H9 (cell line): ENCODE data around the gene ARID1B. TPM values are rescaled to one million over a fixed set of nuclear protein-coding genes. Genes with fewer than 3 reads are reported as not detected.
A peak's percentile ranks its signal among the peaks of the same experiment; 100 is the strongest.

Source experiments
- DNase-seq: peaks from one replicate; pipeline ENCODE4 v3.0.0-alpha.2; 2017
- H2AFZ ChIP-seq: one replicate; pipeline ENCODE4 v1.6.1; 2013; ENCODE audit warnings: mild to moderate bottlenecking, low read length, control low read depth, moderate library complexity
- H2AK5ac ChIP-seq: 2 replicates; pipeline ENCODE4 v1.6.1; 2013; ENCODE audit warnings: low read length, control low read depth, mixed read lengths; ENCODE audit not compliant: insufficient read length
- H2BK120ac ChIP-seq: one replicate; pipeline ENCODE4 v1.6.1; 2013; ENCODE audit warnings: low read depth, mild to moderate bottlenecking, low read length, control low read depth, inconsistent platforms; ENCODE audit not compliant: poor library complexity, severe bottlenecking
- H2BK12ac ChIP-seq: 2 replicates; pipeline ENCODE4 v1.6.1; 2013; ENCODE audit warnings: low read length, control low read depth, mixed read lengths, low read depth; ENCODE audit not compliant: insufficient read length
- H2BK15ac ChIP-seq: 2 replicates; pipeline ENCODE4 v1.6.1; 2013; ENCODE audit warnings: low read depth, low read length, control low read depth
- H2BK20ac ChIP-seq: one replicate; pipeline ENCODE4 v1.6.1; 2013; ENCODE audit warnings: low read depth, mild to moderate bottlenecking, low read length, control low read depth, inconsistent platforms; ENCODE audit not compliant: poor library complexity, severe bottlenecking
- H2BK5ac ChIP-seq: 2 replicates; pipeline ENCODE4 v1.6.1; 2013; ENCODE audit warnings: low read length, control low read depth, mixed read lengths; ENCODE audit not compliant: insufficient read length
- H3K14ac ChIP-seq: 2 replicates; pipeline ENCODE4 v1.6.1; 2013; ENCODE audit warnings: low read length, control low read depth; ENCODE audit not compliant: insufficient read depth
- H3K18ac ChIP-seq: 2 replicates; pipeline ENCODE4 v1.6.1; 2013; ENCODE audit warnings: low read depth, mild to moderate bottlenecking, mixed read lengths, low read length, control low read depth; ENCODE audit not compliant: insufficient read length
- H3K23ac ChIP-seq: 2 replicates; pipeline ENCODE4 v1.6.1; 2013; ENCODE audit warnings: low read length, control low read depth, mixed read lengths, low read depth; ENCODE audit not compliant: insufficient read length
- H3K23me2 ChIP-seq: 2 replicates; pipeline ENCODE4 v1.6.1; 2013; ENCODE audit warnings: low read depth, mild to moderate bottlenecking, mixed read lengths, low read length, control low read depth; ENCODE audit not compliant: insufficient read length, poor library complexity, severe bottlenecking
- H3K27ac ChIP-seq: 2 replicates; pipeline ENCODE4 v1.5.1; 2013; ENCODE audit warnings: low read length, control low read depth, mixed read lengths, low read depth; ENCODE audit not compliant: insufficient read length
- H3K27me3 ChIP-seq: 2 replicates; pipeline ENCODE4 v1.6.1; 2013; ENCODE audit warnings: low read length, control low read depth, inconsistent platforms; ENCODE audit not compliant: insufficient read depth
- H3K4ac ChIP-seq: 2 replicates; pipeline ENCODE4 v1.6.1; 2013; ENCODE audit warnings: low read depth, mild to moderate bottlenecking, control low read depth, inconsistent platforms, low read length, moderate library complexity
- H3K4me1 ChIP-seq: 2 replicates; pipeline ENCODE4 v1.6.1; 2013; ENCODE audit warnings: low read length, control low read depth, inconsistent platforms; ENCODE audit not compliant: insufficient read depth
- H3K4me2 ChIP-seq: 2 replicates; pipeline ENCODE4 v1.6.1; 2013; ENCODE audit warnings: low read length, control low read depth, mixed read lengths; ENCODE audit not compliant: insufficient read length, insufficient read depth
- H3K56ac ChIP-seq: 2 replicates; pipeline ENCODE4 v1.6.1; 2013; ENCODE audit warnings: low read depth, mild to moderate bottlenecking, mixed read lengths, low read length, control low read depth; ENCODE audit not compliant: insufficient read length
- H3K79me1 ChIP-seq: 2 replicates; pipeline ENCODE4 v1.6.1; 2013; ENCODE audit warnings: low read depth, mild to moderate bottlenecking, moderate library complexity, low read length, control low read depth, inconsistent platforms; ENCODE audit not compliant: insufficient read depth, poor library complexity, severe bottlenecking
- H3K79me2 ChIP-seq: 2 replicates; pipeline ENCODE4 v1.6.1; 2013; ENCODE audit warnings: low read length, control low read depth, inconsistent platforms; ENCODE audit not compliant: insufficient read depth
- H3K9ac ChIP-seq: 2 replicates; pipeline ENCODE4 v1.6.1; 2013; ENCODE audit warnings: low read length, control low read depth, mixed read lengths; ENCODE audit not compliant: insufficient read length; ENCODE audit errors: extremely low read depth
- H3K9me3 ChIP-seq: one replicate; pipeline ENCODE4 v1.6.1; 2013; ENCODE audit warnings: low read depth, low read length, inconsistent platforms; ENCODE audit not compliant: control insufficient read depth
- H3T11ph ChIP-seq: one replicate; pipeline ENCODE4 v1.6.1; 2013; ENCODE audit warnings: mild to moderate bottlenecking, low read length, control low read depth, inconsistent platforms
- H4K20me1 ChIP-seq: one replicate; pipeline ENCODE4 v1.6.1; 2013; ENCODE audit not compliant: control insufficient read depth, insufficient read length, insufficient read depth
- H4K5ac ChIP-seq: 2 replicates; pipeline ENCODE4 v1.6.1; 2013; ENCODE audit warnings: low read depth, mild to moderate bottlenecking, mixed read lengths, low read length, control low read depth; ENCODE audit not compliant: insufficient read length
- H4K8ac ChIP-seq: replicated peaks from 2 replicates; pipeline ENCODE4 v1.6.1; 2013; ENCODE audit warnings: low read length, control low read depth, mixed read lengths, low read depth; ENCODE audit not compliant: insufficient read length
- H4K91ac ChIP-seq: 2 replicates; pipeline ENCODE4 v1.6.1; 2013; ENCODE audit warnings: low read depth, mild to moderate bottlenecking, moderate library complexity, mixed read lengths, low read length, control low read depth; ENCODE audit not compliant: insufficient read length
- H3K27ac Mint-ChIP-seq, 3 experiments: 2 replicates in 2 of 3; 3 replicates in 1 of 3; pipeline ENCODE4 v1.8.0; 2020 to 2021; ENCODE audit warnings: mixed read lengths in 3 of 3, mild to moderate bottlenecking in 1 of 3, moderate library complexity in 1 of 3
- H3K27me3 Mint-ChIP-seq: 2 replicates; pipeline ENCODE4 v1.8.0; 2021; ENCODE audit warnings: low read depth, mild to moderate bottlenecking, moderate library complexity, mixed read lengths
- H3K36me3 Mint-ChIP-seq, 3 experiments: 2 replicates in 2 of 3; 3 replicates in 1 of 3; pipeline ENCODE4 v1.8.0; 2020 to 2021; ENCODE audit warnings: low read depth in 3 of 3, mixed read lengths in 3 of 3; ENCODE audit not compliant: insufficient read depth in 1 of 3
- H3K4me1 Mint-ChIP-seq, 2 experiments: 2 replicates each; pipeline ENCODE4 v1.8.0; 2020; ENCODE audit warnings: mixed read lengths in 2 of 2
- H3K4me3 Mint-ChIP-seq, 2 experiments: 2 replicates in 1 of 2; 3 replicates in 1 of 2; pipeline ENCODE4 v1.8.0; 2020 to 2021; ENCODE audit warnings: mild to moderate bottlenecking in 2 of 2, mixed read lengths in 2 of 2, moderate library complexity in 1 of 2
- H3K9me3 Mint-ChIP-seq, 2 experiments: 2 replicates in 1 of 2; 3 replicates in 1 of 2; pipeline ENCODE4 v1.8.0; 2020; ENCODE audit warnings: mild to moderate bottlenecking in 2 of 2, mixed read lengths in 2 of 2, moderate library complexity in 1 of 2
- CTCF ChIP-seq: fragments of 200-600 bp; sonication (generic); conservative IDR thresholded peaks from 3 replicates; pipeline ENCODE4 v1.8.0; 2021; ENCODE audit warnings: antibody characterized with exemption, mild to moderate bottlenecking
- WGBS: extraction: QIAGEN DNeasy Blood & Tissue Kit; methylation state at CpG from one replicate; pipeline ENCODE4 v1.1.7; 2013; ENCODE audit warnings: missing lambda C conversion rate, low lambda C conversion rate, mixed read lengths; ENCODE audit not compliant: insufficient read length; ENCODE audit errors: extremely low coverage; 5-methylcytosine and 5-hydroxymethylcytosine counted together
- total RNA-seq: library from RNA; stranded (reverse); gene quantifications from 2 replicates; pipeline ENCODE4 v1.2.1, GENCODE V29; 2021

ARID1B gene
- total RNA-seq, 1 experiment from 2014 or later: 88.2 TPM

DNA sequence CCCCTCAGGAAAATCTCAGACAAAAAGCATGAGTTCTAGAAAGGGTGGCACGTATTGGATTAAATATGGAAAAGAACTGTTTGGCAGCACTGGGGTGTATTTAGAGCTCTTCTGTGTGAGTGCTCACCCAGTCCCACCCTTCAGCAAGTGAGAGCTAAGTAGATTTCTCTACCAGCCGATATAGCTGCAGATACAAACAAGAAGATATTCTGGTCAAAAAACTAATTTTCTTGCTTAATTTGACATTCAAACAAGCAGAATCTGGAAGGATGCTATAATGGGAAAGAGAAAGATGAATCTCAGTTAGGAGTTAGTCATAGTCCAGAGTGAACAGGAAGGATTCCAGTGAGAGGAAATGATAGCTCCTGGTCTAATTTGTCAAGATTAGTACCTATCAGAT is 314.1 kb downstream of the ARID1B start:
- H3K56ac ChIP-seq: no peak overlapping the region
- TF ChIP-seq CTCF: no peak
- no peaks in the 10 kb centered on the region for H3K9me3 ChIP-seq
- H3K18ac ChIP-seq: no peak overlapping the region
- H2AK5ac ChIP-seq: no peak overlapping the region
- H3T11ph ChIP-seq: no peak overlapping the region
- no peak overlapping the region for H2AFZ ChIP-seq
- H3K9ac ChIP-seq: no peak overlapping the region
- Mint-ChIP-seq H3K4me3 (no peak overlapping the region), H3K36me3 (peaks cover 0 to 9% (median 5%) of the 10 kb centered on the region in 3 experiments; a peak in 5 of 7 replicates), H3K4me1 (peaks cover 59 to 73% of the 10 kb centered on the region in 2 experiments), H3K27ac (peak overlapping the region in 2 of 3 experiments; percentile 42 to 94; a peak in 4 of 7 replicates), H3K27me3 (no peaks in the 10 kb centered on the region), H3K9me3 (no peaks in the 10 kb centered on the region)
- H3K79me2 ChIP-seq: no peaks in the 10 kb centered on the region; the same call in 1 of the 2 replicates
- H4K91ac ChIP-seq: no peak overlapping the region
- no peak overlapping the region for H3K4me2 ChIP-seq
- H3K4me1 ChIP-seq: peaks cover 11% of the 10 kb centered on the region
- H3K4ac ChIP-seq: no peak overlapping the region
- no peak overlapping the region for H2BK12ac ChIP-seq
- no peaks in the 10 kb centered on the region for H3K79me1 ChIP-seq
- H4K8ac ChIP-seq: no peak overlapping the region
- no peak overlapping the region for H4K5ac ChIP-seq
- H3K14ac ChIP-seq: no peak overlapping the region
- no peaks in the 10 kb centered on the region for H3K23me2 ChIP-seq
- no peak for DNase-seq
- H4K20me1 ChIP-seq: no peaks in the 10 kb centered on the region
- no peak overlapping the region for H2BK5ac ChIP-seq
- H2BK120ac ChIP-seq: no peak overlapping the region
- H3K27ac ChIP-seq: no peak overlapping the region
- H2BK15ac ChIP-seq: no peak overlapping the region
- H3K27me3 ChIP-seq: no peaks in the 10 kb centered on the region
- H2BK20ac ChIP-seq: no peak overlapping the region
- WGBS: no CpG with 5 or more reads among the region's 2 CpGs
- H3K23ac ChIP-seq: no peak overlapping the region
